Neural crest cell (in vitro differentiated cells): Measurements from ENCODE around the gene CLEC18A. TPM values are rescaled to one million over a fixed set of nuclear protein-coding genes. Genes with fewer than 3 reads are reported as not detected.
A peak's percentile ranks its signal among the peaks of the same experiment; 100 is the strongest.

ENCODE experiments used
- microRNA-seq: library from miRNA; unstranded; fragments of <30 nt; microRNA quantifications from one replicate; pipeline ENCODE4, GENCODE V29; 2020
- total RNA-seq: library from RNA; stranded (reverse); gene quantifications from 2 replicates; pipeline ENCODE4 v1.2.1, GENCODE V29; 2021

Gene CLEC18A
- total RNA-seq, 1 donor from 2014 or later = 3.1 TPM

Small RNA genes within 50 kb of the gene (microRNA-seq; reads per million reads assigned to microRNA genes)
- gene MIR140 = 9,269 reads per million, percentile 94 among the genes with 10 or more reads in this experiment

Other genes starting within 250 kb of the CLEC18A start
- gene NQO1, start 224.8 kb upstream of the CLEC18A start, total RNA-seq = 76.0 and 81.1 TPM in 2 replicates
- 60.1 and 62.3 TPM in 2 replicates for gene NOB1, start 196.4 kb upstream of the CLEC18A start, total RNA-seq
- gene WWP2, start 189.0 kb upstream of the CLEC18A start, total RNA-seq = 48.7 and 55.1 TPM in 2 replicates
- 24.0 and 25.8 TPM in 2 replicates for gene PDPR, start 163.0 kb downstream of the CLEC18A start, total RNA-seq
- gene CLEC18C, start 222.5 kb downstream of the CLEC18A start, total RNA-seq = 0.73 and 1.0 TPM in 2 replicates